Cardiac fibroblast (primary cell): Measurements from ENCODE around the gene SYCN.

Source experiments
- DNase-seq, 2 donors: peaks; one replicate each; pipeline versions ENCODE4 v3.0.0 to v3.0.0-alpha.2; 2010; ENCODE audit warnings: low read depth in 2 of 2
- H3K4me3 ChIP-seq, 2 donors: replicated peaks in 1 of 2; 1 replicate in 1 of 2; 2 replicates in 1 of 2; pipeline ENCODE4 v1.5.1; 2011; ENCODE audit warnings: low read depth in 2 of 2, low read length in 2 of 2, mild to moderate bottlenecking in 2 of 2, moderate library complexity in 1 of 2
- TF ChIP-seq, protein P1 (sequence below): IDR thresholded peaks from one replicate; pipeline ENCODE4 v1.5.1; 2011; ENCODE audit warnings: low read depth, mild to moderate bottlenecking, low read length, inconsistent platforms

Gene SYCN

DNA sequence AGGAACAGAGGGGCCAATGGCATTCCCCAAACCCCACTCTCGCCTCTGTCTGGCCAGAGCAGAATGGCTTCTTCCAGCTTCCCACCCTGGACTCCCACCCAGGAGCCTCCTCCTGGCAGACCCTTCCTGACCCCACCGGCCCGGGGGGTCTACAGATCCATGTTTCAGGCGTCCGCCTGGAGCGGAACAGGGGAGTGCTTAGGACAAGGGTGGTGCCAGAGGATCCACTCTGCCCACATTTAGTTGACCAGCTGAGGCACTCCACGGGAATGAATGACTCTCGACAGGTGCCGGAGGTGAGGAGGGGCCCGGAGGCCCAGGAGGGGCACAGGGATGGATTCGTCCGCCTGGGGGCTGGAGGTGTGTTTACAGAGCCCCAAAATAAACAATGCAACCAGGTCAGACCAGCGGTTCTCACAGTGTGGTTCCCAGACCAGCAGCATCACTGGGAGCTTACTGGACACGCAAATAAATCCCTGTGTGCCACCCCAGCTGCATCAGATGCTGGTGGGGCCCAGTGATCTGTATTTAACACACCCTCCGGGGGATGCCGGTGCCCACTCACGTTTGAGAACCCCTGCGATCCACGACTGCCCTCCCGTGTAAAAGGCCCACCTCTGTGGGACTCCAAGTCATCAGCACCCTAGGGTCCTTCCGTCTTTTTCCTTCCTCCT, 22.4 kb downstream of the SYCN start:
- TF ChIP-seq, protein P1, sequence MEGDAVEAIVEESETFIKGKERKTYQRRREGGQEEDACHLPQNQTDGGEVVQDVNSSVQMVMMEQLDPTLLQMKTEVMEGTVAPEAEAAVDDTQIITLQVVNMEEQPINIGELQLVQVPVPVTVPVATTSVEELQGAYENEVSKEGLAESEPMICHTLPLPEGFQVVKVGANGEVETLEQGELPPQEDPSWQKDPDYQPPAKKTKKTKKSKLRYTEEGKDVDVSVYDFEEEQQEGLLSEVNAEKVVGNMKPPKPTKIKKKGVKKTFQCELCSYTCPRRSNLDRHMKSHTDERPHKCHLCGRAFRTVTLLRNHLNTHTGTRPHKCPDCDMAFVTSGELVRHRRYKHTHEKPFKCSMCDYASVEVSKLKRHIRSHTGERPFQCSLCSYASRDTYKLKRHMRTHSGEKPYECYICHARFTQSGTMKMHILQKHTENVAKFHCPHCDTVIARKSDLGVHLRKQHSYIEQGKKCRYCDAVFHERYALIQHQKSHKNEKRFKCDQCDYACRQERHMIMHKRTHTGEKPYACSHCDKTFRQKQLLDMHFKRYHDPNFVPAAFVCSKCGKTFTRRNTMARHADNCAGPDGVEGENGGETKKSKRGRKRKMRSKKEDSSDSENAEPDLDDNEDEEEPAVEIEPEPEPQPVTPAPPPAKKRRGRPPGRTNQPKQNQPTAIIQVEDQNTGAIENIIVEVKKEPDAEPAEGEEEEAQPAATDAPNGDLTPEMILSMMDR: no peak

DNA sequence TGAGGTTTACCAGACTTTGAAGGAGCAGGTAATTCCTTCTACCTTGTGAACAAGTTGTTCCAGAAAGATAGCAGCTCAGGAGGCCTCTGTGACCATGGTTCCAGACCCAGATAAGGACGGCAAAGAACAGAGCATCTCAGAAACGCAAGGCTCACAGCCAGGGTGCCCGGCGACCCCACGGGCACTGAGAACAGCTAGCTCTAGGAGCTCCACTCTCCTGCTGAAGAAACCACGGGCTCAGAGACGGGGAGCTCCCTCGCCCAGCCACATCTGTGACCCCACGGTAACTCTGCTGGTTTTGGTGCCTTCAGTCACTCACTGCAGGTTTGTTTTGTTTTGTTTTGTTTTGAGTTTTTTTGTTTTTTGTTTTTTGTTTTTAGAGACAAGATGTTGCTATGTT, 23.3 kb downstream of the SYCN start:
- DNase-seq: no peak
- no peak overlapping the region for H3K4me3 ChIP-seq
- TF ChIP-seq, protein P1: no peak

More for the DNA sequence above, 22.4 kb downstream of the SYCN start:
- no peak overlapping the region for H3K4me3 ChIP-seq
- DNase-seq: no peak

DNA sequence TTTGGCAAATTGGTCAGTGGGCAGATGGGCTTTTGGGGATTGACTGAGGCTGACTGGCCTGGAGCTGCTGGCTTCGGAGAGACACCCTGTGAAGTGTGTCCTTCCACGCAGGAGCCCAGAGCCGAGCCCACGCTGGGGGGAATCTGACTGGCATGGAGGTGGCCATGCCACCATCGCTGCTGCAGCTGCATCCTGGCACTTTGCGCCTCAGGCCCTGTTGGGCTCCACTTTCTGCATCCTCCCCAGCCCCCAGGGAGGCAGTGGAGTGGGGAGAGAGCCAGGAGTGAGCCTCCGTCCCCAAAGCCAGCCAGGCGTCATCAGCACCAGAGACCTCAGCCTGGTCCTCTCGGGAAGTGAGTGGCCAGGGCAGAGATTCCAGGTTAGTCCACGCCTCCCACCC, 24.3 kb downstream of the SYCN start:
- no peak overlapping the region for H3K4me3 ChIP-seq
- TF ChIP-seq, protein P1: no peak
- no peak for DNase-seq

DNA sequence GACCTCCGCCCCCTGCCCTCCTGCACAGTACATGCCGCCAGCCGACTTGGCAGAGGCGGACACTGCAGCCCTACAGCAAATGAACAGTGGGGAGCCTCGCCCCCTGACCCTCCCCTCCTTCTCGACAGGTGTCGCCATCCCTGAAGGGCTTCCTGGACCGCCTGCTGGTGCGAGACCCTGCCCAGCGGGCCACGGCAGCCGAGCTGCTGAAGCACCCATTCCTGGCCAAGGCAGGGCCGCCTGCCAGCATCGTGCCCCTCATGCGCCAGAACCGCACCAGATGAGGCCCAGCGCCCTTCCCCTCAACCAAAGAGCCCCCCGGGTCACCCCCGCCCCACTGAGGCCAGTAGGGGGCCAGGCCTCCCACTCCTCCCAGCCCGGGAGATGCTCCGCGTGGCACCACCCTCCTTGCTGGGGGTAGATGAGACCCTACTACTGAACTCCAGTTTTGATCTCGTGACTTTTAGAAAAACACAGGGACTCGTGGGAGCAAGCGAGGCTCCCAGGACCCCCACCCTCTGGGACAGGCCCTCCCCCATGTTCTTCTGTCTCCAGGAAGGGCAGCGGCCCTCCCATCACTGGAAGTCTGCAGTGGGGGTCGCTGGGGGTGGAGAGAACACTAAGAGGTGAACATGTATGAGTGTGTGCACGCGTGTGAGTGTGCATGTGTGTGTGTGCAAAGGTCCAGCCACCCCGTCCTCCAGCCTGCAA, 25.6 kb downstream of the SYCN start:
- DNase-seq: no peak
- H3K4me3 ChIP-seq: no peak overlapping the region
- TF ChIP-seq, protein P1: no peak

DNA sequence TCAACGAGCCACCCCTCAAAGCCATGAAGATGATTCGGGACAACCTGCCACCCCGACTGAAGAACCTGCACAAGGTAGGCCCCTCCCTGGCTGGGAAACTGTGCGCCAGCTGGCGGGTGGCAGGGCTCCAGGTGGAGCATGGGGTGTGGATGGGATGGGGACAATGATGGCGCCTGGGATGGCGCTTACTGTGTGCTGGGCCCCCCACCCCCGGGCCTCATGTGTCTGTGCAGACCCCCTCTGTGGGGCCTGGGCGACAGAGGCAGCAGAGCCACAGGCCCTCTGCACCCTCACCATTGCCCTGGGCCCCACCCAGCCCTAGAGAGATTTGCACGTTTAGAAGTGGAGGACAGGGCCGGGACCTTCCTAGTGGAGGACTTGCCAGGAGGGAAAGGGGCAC, 26.3 kb downstream of the SYCN start:
- DNase-seq: no peak
- H3K4me3 ChIP-seq: no peak overlapping the region
- TF ChIP-seq, protein P1: no peak

DNA sequence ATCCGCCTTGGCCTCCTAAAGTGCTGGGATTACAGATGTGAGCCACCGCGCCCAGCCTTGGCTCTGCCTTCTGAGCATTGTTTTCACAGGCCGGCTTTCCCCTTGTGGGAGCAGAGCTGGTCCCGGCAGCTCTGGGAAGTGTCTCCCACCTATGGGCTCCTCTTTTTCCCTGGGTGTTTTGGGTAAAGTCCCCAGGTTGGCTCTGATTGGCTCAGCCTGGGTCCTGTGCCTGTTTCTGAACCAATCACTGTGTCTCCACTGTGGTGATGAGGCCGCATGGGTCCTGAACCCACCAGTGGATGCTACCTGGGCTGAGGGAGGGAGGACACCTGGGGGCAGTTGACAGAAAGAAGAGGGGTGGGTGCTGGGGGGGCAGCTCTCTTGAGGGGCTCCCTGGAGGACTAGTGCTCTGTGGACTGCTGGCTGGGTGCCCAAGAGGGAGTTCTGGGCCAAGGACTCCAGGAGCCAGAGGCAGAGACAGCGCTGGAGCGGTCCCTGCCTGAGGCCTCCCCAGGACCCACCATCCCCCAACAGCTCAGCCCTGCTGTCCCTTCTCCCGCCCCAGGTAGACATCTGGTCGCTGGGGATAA, 26.9 kb downstream of the SYCN start:
- TF ChIP-seq, protein P1: no peak
- H3K4me3 ChIP-seq: no peak overlapping the region
- DNase-seq: no peak
